GM19193 (cell line): Measurements from ENCODE around the gene PEX14.

Source experiments
- POLR2A ChIP-seq: IDR thresholded peaks from 4 replicates; pipeline ENCODE4 v1.6.1; 2011; ENCODE audit not compliant: insufficient read depth, insufficient read length; ENCODE audit errors: extremely low read depth

Gene PEX14

DNA sequence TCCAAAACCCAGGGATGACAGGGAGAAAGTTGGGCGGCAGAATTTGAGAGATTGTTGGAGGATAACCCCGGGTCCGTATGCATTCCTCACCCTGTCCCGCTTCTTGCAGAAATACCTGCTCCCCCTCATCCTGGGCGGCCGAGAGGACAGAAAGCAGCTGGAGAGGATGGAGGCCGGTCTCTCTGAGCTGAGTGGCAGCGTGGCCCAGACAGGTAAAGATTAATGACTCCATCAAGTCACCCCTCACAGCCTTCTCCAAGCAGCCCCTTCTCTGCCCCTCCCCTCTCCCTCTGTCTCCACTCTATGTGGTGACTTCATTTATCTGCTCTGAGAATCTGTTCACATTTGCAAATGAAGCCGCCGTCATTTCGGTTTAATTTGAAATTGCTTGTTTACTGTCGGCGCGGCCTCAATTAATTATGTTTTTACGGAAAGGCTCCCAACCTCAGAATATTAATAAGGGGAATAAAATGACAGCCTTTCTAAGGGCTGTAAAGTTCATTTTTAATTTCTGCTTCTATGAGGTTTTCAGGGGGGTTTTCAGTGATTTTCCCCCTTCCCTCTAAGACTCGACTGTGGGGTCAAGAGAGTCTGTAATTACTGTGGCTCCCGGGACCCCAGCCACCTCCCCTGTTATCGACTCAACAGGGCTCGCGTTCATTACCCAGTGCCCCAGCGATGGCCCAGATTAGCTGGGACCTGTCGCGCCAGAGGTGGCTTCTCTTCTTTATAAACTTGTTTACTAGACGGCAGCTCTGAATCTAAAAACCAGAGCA lies 148.3 kb downstream of the PEX14 start:
- no peak for TF ChIP-seq POLR2A

DNA sequence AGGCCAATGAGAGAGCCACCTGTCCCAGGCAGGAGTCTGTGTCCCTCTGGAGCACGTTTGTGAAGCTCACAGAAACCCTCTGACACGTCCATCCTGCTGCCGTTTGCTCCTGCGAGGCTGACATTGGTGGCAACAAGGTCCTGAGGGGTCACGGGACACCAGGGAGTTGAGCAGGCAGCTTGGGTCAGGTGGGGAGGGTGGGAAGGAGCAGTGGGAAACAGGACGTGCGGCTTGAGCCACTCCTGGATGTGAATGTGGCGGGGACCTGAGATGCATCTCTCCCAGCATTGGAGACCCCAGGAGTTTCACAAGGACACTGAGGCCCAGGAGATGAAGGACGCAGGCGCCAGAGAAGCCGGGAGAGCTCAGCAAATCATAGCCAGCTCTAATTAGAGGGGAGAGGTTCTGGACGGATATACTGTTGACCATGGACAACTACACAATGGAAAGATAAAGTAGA lies 149.0 kb downstream of the PEX14 start:
- TF ChIP-seq POLR2A = no peak

DNA sequence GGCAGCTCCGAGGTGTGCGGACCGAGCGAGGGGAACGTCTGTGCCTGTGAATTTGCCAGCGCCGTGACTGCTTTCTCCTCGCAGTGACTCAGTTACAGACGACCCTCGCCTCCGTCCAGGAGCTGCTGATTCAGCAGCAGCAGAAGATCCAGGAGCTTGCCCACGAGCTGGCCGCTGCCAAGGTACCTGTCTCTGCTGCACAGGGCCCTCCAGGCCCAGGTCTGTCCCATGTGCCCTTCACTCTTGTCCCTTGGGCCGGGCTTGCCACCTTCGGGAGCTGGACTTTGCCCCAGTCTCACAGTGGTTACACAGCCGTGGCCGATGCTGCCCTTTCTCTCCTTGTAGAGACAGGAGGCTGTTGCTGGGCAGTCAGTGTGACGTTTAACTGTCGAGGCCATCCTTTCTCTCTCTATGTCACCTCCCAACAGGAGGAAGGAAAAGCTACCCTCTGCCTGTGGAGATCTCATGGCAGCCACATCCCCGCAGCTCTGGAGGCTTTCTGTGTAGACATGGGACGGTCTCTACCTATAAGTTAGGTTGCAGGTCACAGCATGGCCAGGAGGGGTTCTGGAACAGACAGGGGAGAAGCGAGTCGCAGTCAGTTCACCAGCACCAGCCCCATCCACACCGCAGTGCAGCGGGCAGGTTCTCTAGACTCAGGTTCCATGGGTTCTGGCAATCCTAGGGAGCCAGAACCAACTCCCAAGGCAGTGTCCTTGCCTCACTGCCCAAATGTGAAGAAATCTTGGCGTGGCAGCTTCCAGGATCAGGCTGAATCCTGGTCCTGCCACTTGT lies 149.7 kb downstream of the PEX14 start:
- TF ChIP-seq POLR2A = no peak

DNA sequence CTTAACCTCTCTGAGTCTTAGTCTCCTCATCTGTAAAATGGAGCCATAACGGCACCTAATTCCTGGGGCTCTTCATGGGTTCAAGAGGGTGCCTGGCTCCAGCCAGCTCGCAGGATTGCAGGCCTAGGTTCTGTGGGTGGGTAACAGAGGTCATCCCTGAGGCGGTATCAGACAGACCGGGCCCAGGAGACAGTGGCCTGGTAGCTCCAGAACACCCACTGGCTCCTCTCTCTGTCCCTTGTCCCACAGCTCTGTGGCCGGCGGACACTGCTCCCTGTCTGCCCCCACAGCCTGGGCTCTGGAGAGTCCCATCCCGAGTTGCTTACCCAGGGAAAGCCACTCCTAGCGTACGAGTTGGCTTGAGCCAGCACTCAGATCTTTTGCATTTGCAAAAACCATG lies 150.3 kb downstream of the PEX14 start:
- no peak for TF ChIP-seq POLR2A

DNA sequence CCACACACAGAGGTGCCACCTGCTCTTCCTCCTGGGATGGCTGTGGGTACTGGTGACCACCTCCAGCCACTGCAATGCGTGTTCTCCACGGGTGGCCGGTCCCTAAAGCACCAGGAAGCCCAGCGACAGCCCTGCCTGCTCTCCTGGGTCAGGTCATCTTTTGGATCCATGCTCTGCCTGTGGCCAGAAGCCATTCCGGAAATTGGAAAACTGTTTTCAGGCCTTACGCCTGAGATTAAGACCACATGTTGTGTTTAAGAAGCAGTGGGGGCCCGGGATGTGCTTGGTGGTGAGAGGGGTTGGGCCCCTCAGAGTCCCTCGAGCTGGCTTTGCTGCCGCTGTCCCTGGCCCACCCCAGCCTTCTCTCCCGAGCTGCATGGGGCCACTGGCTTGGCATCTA lies 150.8 kb downstream of the PEX14 start:
- TF ChIP-seq POLR2A = no peak

DNA sequence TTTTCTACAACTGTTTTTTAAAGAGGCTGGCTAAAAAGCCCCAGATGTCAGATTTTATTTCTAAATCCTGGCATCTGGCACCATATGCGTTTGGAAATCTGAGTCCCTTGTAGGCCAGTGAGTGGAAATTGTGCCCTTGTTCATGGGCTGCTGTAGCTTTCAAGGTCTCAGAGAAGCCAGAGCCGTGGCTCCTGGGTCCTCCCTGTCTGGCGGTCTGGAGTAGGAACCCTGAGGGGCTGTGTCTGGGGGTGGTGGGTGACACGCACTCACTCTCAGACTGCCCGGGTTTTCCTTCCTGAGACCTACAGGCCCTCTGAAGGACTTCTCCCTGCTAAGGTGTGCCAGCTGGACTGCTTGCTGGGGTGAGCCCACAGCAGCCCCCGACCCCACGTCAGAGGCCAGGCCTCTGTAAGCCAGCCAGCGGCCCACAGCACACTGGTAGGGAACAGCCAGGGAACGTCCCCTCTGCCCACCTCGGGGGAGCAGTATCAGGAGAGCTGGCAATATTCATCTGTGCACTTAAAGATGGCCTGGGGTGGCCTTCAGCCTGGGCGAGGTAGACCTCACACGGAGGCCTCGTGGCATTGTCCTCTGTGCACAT lies 151.5 kb downstream of the PEX14 start:
- TF ChIP-seq POLR2A = no peak

DNA sequence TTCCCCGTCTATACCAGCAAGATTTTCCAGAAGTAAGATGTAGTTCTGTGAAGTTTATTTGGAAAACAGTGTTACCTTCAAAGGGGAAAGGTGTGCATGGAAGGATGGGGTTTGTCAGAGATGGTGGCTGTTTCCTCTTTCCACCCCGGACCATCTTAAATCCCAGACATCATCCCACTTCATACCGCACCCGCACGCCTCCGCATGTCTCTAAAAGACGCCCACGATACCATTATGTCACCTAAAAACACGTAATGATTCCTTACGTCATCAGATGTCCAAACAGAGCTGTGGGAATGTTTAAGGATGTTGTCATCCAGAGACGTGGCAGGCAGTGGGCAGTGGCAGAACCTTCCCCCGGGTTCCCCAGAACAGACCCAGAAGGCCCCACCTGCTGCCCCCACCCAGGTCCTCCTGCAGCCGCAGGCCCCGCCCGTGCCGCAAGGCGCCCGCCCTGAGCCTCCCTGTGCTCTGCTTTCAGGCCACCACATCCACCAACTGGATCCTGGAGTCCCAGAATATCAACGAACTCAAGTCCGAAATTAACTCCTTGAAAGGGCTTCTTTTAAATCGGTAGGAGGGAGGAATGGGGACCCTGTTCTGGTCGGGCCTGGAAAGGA lies 152.2 kb downstream of the PEX14 start:
- no peak for TF ChIP-seq POLR2A

DNA sequence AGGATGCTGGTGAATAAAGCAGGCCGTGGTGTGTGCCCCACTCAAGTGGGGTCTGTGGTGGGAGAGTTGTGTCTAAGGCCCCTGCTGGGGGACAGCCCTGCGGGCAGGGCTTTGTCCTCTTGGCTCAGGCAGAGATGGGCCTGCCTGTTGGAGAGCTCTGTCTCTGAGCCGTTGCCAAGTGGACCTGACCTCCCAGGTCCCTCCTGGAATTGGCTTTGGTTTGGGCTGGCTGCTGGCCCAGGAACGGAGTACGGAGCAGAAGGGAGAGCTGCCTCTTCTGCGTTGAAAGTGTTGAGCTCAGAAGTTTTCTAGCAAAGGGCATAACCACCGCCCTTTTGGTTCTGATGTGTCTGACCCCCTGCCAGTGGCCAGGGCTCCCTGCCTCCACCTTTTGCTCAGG lies 153.9 kb downstream of the PEX14 start:
- no peak for TF ChIP-seq POLR2A

DNA sequence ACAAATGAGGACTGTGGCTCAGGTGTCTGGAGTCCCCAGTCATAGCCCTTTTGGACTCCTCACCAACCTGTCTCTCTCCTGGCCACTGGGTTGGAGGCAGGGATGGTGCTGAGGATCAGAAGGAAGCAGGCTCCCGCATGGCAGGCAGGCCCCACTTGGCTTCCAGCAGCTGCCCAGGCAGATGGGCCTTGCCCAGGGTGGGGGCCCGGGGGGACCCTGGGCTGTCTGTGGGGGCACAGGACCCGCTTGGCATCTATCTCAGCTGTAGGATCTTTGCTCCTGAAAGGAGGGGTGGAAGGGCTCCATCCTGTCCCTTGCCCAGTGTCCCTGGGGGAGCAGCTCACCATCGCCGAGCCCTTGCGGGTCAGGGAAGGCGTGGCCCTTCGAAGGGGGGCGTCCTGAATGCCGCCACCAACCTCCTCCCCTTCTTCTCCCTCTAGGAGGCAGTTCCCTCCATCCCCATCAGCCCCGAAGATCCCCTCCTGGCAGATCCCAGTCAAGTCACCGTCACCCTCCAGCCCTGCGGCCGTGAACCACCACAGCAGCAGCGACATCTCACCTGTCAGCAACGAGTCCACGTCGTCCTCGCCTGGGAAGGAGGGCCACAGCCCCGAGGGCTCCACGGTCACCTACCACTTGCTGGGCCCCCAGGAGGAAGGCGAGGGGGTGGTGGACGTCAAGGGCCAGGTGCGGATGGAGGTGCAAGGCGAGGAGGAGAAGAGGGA lies 154.5 kb downstream of the PEX14 start:
- no peak for TF ChIP-seq POLR2A

DNA sequence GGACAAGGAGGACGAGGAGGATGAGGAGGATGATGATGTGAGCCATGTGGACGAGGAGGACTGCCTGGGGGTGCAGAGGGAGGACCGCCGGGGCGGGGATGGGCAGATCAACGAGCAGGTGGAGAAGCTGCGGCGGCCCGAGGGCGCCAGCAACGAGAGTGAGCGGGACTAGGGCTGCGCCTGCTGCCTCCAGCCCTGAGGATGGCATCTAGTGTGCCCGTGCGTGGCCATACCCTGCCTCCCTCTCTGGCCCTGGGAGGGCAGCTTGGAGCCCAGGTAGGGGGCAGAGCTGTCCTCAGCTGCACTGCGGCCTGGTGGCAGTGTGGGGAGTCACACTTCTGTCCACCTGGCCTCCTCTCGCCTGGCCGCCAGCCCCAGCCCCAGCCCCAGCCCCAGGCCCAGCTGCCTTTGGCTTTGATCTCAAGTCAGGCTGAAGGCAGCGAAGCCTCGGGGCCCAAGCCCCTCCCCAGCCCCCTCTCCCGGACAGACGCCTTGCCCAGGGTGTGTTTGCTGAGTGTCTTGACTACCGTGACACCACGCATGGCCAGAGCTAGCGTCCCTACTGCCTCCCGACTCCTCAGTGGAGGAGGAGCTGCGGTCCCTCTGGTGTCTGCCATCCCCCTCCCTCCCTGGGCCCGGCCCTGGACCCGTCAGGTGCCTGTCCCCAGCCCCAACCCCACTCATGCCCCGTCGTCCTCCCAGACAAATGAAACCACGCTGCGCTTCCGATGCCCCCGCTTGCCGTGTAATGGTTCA lies 155.2 kb downstream of the PEX14 start:
- TF ChIP-seq POLR2A = no peak

DNA sequence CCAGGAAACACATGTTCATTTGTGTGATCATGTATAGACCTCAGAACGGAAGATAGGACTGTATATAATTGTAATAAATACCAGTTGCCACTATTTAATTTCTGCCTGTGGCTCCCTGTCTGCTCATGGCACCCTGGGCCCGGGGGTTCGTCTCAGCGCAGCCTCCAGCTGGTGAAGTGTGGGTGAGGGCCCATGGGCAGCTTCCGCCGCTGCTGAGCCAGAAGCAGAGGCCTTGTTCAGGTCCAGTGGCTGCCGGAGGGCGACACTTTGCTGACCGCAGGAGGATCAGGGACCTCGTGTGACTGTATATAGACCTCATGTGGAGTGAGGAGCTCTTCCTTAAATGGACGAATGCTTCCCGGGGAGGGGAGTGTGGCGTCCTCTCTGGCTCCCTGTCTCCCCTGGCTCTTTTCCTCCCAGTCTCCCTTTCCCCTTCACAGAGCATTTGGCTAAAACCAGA lies 155.9 kb downstream of the PEX14 start:
- no peak for TF ChIP-seq POLR2A

DNA sequence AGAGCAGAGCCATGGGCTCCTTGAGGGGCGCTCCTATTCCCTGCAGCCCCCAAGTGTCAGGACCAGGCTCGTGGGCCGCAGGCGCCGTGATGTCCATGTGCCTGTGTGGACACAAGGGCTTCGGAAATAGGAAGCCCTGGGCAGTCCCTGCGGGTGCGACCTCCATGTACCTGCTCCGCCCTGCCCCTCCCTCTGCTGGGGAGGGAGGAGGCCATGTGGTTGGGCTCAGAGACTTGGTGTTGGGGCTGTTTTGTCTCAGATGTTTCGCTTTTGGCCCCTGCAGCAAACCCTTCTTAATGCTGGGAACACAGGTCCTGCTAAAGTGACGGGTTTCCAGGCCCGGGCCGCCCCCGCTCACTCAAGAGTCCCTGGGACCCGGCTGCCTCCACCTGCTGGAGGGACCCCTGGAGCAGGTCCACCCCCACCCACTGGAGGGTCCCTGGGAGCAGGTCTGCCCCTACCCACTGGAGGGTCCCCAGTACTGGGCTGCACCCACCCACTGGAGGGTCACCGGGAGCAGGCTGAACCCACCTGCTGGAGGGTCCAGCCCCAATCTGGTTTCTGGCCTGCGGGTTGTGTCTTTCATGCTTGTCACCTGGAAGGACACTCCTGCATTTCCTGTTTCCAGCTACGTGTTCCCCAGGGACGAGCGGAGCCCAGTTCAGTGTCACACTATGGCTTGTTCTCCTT lies 156.5 kb downstream of the PEX14 start:
- no peak for TF ChIP-seq POLR2A

DNA sequence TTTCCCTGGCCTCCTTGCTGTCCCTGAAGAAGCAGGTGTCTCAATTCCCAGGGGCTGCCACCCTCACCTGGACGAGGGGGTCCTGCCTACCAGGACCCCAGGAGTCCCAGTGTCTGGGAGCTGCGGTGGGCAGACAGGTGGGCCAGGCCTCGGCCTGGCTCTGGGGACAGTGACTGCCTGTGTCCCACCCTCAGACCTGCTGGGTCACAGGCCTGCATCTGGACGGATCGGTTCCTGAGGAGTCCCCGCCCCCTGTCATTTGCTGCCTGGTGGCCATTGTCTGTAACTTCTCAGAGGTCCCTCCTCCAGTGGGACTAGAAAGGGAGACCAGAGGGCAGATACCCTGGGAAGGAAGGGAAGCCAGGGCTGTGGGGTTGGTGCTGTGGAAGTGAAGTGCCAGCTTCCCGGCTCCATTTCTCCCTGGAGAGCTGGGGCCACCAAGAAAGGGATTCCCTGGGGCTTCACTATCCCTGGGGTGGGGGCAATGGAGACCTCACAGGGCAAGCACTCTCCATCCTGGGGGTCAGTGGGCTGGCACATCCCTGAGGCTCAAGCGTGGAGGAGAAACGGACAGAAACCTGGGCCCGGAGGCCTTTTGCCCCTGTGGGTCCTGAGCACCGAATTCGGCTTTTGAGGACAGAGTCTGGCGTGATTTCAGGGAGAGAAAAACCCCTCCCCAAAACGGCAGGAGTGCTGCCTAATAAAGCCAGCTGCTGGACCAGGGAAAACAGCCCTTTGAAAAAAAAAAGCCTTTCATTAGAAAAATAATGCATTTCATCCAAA lies 157.3 kb downstream of the PEX14 start:
- TF ChIP-seq POLR2A = no peak

DNA sequence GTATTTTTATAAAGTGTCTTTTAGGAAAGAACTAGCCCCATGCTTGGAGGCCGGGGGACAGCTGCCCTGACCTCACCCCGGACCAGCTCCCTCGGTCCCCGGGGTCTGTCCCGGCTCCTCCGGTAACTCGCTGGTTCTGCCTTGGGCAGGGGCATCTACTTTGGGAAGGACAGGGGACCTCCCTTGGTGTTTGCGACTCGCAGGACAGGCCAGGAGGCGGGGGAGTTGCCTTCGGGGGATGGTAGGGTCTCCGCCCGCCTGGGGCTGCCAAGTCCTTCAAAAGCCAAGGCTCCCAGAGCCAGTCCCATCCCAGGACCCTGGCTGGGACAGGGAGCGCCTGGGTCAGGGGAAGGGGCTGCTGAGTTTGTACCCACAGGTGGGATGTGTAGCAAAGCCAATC lies 157.9 kb downstream of the PEX14 start:
- TF ChIP-seq POLR2A = no peak
